NB4 (cell line): ENCODE data around the gene MAP4K4.

Source experiments
- DNase-seq: peaks from one replicate; pipeline ENCODE4 v3.0.0; 2010; ENCODE audit warnings: low read depth
- H3K4me3 ChIP-seq: one replicate; pipeline ENCODE4 v1.5.1; 2011; ENCODE audit warnings: mild to moderate bottlenecking, low read depth, low read length, moderate library complexity
- MYC ChIP-seq: IDR thresholded peaks from 2 replicates; pipeline ENCODE4 v1.6.1; 2011; ENCODE audit warnings: low read depth, low read length
- POLR2A ChIP-seq: IDR thresholded peaks from 2 replicates; pipeline ENCODE4 v1.6.1; 2011; ENCODE audit warnings: mild to moderate bottlenecking; ENCODE audit not compliant: insufficient read length; ENCODE audit errors: extremely low read depth
- TF ChIP-seq, protein P1 (sequence below): IDR thresholded peaks from one replicate; pipeline ENCODE4 v1.5.1; 2012; ENCODE audit warnings: low read depth, low read length
- TF ChIP-seq, protein P2 (sequence below): IDR thresholded peaks from 2 replicates; pipeline ENCODE4 v1.6.1; 2011; ENCODE audit warnings: low read depth, low read length

MAP4K4 gene

DNA sequence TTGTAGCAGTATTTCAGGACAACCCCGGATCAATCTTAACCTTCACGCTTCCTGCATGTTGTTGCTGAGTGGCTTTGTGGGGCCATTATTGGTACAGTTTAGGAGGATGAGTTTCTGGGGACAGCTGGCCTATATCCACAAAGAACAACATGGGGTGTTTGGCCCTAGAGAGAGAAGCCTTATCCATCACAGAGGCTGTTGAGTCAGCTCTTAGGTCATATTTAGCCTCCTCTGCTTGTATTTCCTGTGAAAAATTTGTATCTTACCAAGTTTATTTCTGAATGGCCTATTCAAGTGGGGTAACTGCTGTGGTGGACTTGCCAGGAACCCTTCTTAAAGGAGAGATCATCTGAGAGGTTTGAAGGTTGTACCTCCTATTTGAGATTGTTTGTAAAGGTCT is 77.6 kb downstream of the MAP4K4 start:
- H3K4me3 ChIP-seq: no peak overlapping the region
- TF ChIP-seq POLR2A: no peak
- TF ChIP-seq MYC: no peak
- TF ChIP-seq, protein P1, sequence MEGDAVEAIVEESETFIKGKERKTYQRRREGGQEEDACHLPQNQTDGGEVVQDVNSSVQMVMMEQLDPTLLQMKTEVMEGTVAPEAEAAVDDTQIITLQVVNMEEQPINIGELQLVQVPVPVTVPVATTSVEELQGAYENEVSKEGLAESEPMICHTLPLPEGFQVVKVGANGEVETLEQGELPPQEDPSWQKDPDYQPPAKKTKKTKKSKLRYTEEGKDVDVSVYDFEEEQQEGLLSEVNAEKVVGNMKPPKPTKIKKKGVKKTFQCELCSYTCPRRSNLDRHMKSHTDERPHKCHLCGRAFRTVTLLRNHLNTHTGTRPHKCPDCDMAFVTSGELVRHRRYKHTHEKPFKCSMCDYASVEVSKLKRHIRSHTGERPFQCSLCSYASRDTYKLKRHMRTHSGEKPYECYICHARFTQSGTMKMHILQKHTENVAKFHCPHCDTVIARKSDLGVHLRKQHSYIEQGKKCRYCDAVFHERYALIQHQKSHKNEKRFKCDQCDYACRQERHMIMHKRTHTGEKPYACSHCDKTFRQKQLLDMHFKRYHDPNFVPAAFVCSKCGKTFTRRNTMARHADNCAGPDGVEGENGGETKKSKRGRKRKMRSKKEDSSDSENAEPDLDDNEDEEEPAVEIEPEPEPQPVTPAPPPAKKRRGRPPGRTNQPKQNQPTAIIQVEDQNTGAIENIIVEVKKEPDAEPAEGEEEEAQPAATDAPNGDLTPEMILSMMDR: no peak
- TF ChIP-seq, protein P2, sequence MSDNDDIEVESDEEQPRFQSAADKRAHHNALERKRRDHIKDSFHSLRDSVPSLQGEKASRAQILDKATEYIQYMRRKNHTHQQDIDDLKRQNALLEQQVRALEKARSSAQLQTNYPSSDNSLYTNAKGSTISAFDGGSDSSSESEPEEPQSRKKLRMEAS: no peak
- no peak for DNase-seq

DNA sequence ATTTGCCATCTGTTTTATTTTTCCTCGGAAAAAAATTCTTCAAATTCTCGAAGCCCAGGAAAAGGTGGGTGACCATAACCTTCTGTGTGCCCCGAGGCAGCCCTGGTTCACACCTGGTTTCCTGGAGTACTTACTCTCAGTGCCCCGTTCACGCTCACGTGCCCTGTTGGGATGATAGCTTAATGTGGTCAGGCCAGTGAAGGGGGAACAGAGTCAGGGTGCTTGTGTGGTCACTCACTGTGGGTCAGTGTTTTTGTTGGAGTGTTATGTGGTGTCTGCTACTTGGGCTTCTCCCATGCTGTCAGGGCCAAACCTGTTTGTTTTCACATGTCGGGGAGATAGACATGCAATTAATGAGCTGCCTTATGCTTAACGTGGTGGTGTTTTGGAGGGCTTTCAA is 78.1 kb downstream of the MAP4K4 start:
- TF ChIP-seq MYC: no peak
- TF ChIP-seq, protein P1: no peak
- TF ChIP-seq POLR2A: no peak
- TF ChIP-seq, protein P2: no peak
- no peak overlapping the region for H3K4me3 ChIP-seq
- no peak for DNase-seq

DNA sequence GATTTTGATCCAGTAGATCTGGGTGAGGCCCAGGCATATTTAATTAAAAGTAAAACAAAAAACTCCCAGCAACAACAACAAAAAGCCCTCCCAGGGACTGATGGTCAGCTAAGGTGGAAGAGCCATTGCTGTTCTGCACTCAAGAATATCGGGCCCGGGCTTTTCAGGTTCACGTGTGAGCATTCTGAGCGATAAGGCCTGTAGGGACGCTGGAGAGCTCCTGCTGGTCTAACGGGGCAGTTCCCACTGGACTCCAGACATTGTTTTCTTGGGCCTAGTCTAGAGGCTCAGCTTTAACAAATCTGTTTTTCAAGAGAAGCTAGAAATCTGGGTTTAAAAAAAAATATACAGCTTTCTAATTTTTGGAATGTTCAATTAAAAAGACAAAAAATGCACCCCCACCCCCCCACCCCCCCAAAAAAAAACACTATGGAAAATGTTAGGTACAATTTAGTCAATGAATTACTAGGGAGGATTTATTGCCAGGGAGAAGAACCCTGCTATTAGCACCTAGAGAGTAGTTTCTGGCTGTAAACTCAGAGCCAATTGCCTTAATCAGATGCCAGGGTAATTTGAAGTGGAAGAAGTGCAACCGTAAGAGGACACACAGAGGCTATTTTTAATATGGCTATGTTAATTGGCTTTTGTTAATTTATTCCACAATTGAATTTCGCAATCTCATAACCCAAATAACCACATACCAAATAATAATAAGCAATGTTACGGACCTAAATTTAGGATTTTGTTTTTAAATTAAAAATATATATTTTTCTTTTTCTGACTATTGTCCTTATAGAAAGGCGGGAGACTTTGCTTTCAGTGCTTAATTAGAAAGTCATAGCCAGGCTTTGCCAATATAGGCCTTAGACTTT is 78.9 kb downstream of the MAP4K4 start:
- TF ChIP-seq, protein P1: no peak
- TF ChIP-seq, protein P2: no peak
- TF ChIP-seq POLR2A: no peak
- TF ChIP-seq MYC: no peak
- DNase-seq: no peak
- no peak overlapping the region for H3K4me3 ChIP-seq

DNA sequence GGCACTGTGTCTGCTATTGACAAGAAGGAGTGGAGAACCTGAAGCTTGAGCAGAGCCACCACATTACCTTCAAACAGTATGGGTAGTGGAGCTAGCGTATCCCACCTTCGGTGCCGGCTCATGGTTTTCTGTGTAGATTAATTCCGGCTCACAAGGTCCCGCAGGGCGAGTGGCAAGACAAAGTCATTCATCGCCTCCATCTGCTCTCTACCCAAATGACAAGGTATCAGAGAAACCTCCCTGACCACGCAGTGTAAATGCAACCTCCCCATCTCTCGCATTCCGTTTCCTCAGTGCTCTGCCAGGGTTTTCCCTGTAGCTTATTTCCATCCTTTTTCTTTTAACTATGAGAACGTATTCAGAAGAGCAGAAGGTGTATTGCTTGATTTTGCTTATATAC is 79.8 kb downstream of the MAP4K4 start:
- TF ChIP-seq MYC: no peak
- TF ChIP-seq, protein P1: no peak
- no peak for TF ChIP-seq POLR2A
- TF ChIP-seq, protein P2: no peak
- H3K4me3 ChIP-seq: no peak overlapping the region
- no peak for DNase-seq

DNA sequence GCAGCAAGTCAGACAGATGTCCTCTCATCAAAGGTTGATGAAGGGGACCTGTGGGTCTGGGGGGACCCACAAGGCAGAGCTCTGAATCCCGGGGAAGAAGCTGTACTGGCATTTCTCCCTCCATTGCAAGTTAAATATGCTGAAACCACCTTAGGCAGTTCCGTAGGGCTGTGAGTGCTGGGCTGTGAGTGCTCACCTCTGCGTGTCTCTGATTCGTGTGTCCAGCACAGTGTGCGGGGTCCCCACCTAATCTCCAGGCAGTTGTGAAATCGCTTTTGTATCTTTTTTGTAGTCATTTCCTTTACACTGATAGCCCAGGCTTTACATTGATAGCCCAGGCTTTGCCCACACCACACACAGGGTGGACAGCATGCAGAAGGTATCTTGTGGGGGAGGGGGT is 80.6 kb downstream of the MAP4K4 start:
- DNase-seq: no peak
- TF ChIP-seq POLR2A: no peak
- no peak for TF ChIP-seq MYC
- TF ChIP-seq, protein P2: no peak
- TF ChIP-seq, protein P1: no peak
- no peak overlapping the region for H3K4me3 ChIP-seq
